ENCODE results near the gene CCL20. TPM values are rescaled to one million over a fixed set of nuclear protein-coding genes. Genes with fewer than 3 reads are reported as not detected.

Gene CCL20
- total and polyA plus RNA-seq, 2 of the 8 experiments (the other 6 are each of a cell fraction or from before 2014, with no cell fraction given), result not detected

GRCh38 chr2:227789803-227790202 is 23.8 kb upstream of the CCL20 start:
- Histone ChIP-seq H3K4me3 (ENCODE audit: extremely low read depth in 1 of 4, insufficient read depth in 2 of 4, low read depth in 3 of 4, low read length in 4 of 4) (no peak overlapping the region), H2BK12ac (ENCODE audit: low read depth, low read length) (no peak overlapping the region), H2BK20ac (ENCODE audit: low read length) (no peak overlapping the region), H3K56ac (replicated peaks; ENCODE audit: insufficient read length, low read depth, low read length) (no peak overlapping the region), H3K9ac (replicated peaks in 1 of 4; ENCODE audit: extremely low read depth in 1 of 4, low read depth in 3 of 4, low read length in 3 of 4) (no peak overlapping the region), H2AFZ (ENCODE audit: low read length) (no peak overlapping the region), H4K91ac (replicated peaks; ENCODE audit: insufficient read length, low read length) (no peak overlapping the region), H3K18ac (ENCODE audit: extremely low read depth, low read length) (no peak overlapping the region), H3K23me2 (ENCODE audit: low read depth, low read length) (no peaks in the 10 kb centered on the region), H3K27me3 (replicated peaks in 1 of 4; ENCODE audit: control insufficient read depth in 3 of 4, extremely low read depth in 1 of 4, insufficient read depth in 3 of 4, low read length in 3 of 4) (peaks cover 0 to 1% (median 0%) of the 10 kb centered on the region in 4 experiments; a peak in 1 of 7 replicates), H3K36me3 (ENCODE audit: control insufficient read depth in 2 of 4, insufficient read depth in 4 of 4, low read length in 3 of 4) (no peaks in the 10 kb centered on the region), H3K27ac (ENCODE audit: low read depth, low read length) (no peak overlapping the region), H3K4me2 (ENCODE audit: insufficient read depth in 1 of 2, low read depth in 2 of 2, low read length in 2 of 2) (no peak overlapping the region), H4K20me1 (replicated peaks in 1 of 2; ENCODE audit: control insufficient read depth in 1 of 2, insufficient read depth in 2 of 2, low read length in 2 of 2) (no peaks in the 10 kb centered on the region), H3K14ac (ENCODE audit: insufficient read length) (no peak overlapping the region), H3K4me1 (replicated peaks in 1 of 4; ENCODE audit: control insufficient read depth in 3 of 4, insufficient read depth in 4 of 4, low read length in 3 of 4) (no peaks in the 10 kb centered on the region), H2BK5ac (ENCODE audit: low read depth, low read length) (no peak overlapping the region), H3K79me2 (ENCODE audit: control insufficient read depth in 1 of 2, insufficient read depth in 2 of 2, low read length in 2 of 2) (no peaks in the 10 kb centered on the region), H3K23ac (ENCODE audit: insufficient read length) (no peak overlapping the region), H3K79me1 (ENCODE audit: low read depth, low read length) (no peaks in the 10 kb centered on the region), H4K8ac (ENCODE audit: extremely low read depth, insufficient read depth, low read length) (no peak overlapping the region), H2BK15ac (ENCODE audit: low read length) (no peak overlapping the region), H4K5ac (ENCODE audit: insufficient read length, low read depth, low read length) (no peak overlapping the region), H2BK120ac (replicated peaks; ENCODE audit: low read depth, low read length) (no peak overlapping the region), H3K4ac (replicated peaks; ENCODE audit: insufficient read length, low read depth, low read length) (no peak overlapping the region), H3K9me3 (ENCODE audit: insufficient read depth in 2 of 2, low read depth in 1 of 2, low read length in 1 of 2) (no peaks in the 10 kb centered on the region), H2AK5ac (ENCODE audit: low read depth, low read length) (no peak overlapping the region)
- POLR2A ChIA-PET (ENCODE audit: partially characterized antibody), result no interaction called here
- CTCF ChIA-PET (ENCODE audit: partially characterized antibody), result no interaction called here
- FAIRE-seq (no peak), DNase-seq (ENCODE audit: low read depth in 1 of 2, low spot score in 2 of 2) (no peak)
- 91% methylated on average over 4 of the region's 4 CpGs; no CpG with 5 or more reads in 1 of the 2 experiments for WGBS, 2 experiments (ENCODE audit: extremely low coverage in 1 of 2, insufficient coverage in 1 of 2, insufficient read length in 1 of 2, insufficient replicate concordance in 2 of 2, low coverage in 1 of 2, low lambda C conversion rate in 2 of 2, missing lambda C conversion rate in 1 of 2)
- TF ChIP-seq CBX5 (IDR thresholded peaks at IDR 0.05; ENCODE audit: low read depth, low read length) (no peak), HDAC2 (IDR thresholded peaks at IDR 0.05; ENCODE audit: borderline replicate concordance in 1 of 2, low read depth in 2 of 2, low read length in 2 of 2) (no peak)

Data from H1 (cell line).